ENCODE measurements around the gene GALR2.

Gene GALR2

GRCh38 chr17:76125922-76126321, 51.3 kb downstream of the GALR2 start:
- no peak for DNase-seq (ENCODE audit: low read depth)
